ENCODE measurements around the gene BRAP.
"Not testable (repeated sequence)": the region's sequence is repeated elsewhere in the genome, so short reads cannot be mapped to it uniquely, and the experiment has no call there.

BRAP gene

GRCh38 chr12:111677186-111677585 is 8.6 kb downstream of the BRAP start:
- no peak overlapping the region for H3K4me3 ChIP-seq (ENCODE audit: low read depth, low read length)

- no peak overlapping the region for H3K4me3 ChIP-seq (ENCODE audit: low read depth, low read length)
Observed at GRCh38 chr12:111673503-111673902, 12.3 kb downstream of the BRAP start.

DNA sequence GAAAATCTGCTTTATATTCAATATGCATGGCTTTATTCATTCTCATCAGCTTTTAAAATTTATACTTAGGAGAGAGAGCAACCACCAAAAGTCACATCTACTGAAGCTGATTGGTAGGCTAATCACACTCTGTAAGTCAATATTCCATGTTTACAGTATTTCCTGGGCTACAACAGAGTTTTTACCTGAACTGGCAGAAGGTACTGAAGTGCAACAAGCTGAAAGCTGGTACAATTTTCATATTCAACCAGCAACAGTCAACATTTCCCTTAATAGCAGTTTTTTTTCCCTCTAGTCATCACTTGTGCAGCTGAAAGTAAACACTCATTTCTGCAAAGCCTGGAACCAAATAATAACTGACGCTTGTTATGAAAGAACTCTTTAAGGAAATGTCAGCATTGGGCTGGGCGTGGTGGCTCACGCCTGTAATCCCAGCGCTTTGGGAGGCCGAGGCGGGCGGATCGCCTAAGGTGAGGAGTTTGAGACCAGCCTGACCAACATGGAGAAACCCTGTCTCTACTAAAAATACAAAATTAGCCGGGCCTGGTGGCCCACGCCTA is 12.9 kb downstream of the BRAP start:
- no peak overlapping the region for H3K4me3 ChIP-seq (ENCODE audit: low read depth, low read length)

DNA sequence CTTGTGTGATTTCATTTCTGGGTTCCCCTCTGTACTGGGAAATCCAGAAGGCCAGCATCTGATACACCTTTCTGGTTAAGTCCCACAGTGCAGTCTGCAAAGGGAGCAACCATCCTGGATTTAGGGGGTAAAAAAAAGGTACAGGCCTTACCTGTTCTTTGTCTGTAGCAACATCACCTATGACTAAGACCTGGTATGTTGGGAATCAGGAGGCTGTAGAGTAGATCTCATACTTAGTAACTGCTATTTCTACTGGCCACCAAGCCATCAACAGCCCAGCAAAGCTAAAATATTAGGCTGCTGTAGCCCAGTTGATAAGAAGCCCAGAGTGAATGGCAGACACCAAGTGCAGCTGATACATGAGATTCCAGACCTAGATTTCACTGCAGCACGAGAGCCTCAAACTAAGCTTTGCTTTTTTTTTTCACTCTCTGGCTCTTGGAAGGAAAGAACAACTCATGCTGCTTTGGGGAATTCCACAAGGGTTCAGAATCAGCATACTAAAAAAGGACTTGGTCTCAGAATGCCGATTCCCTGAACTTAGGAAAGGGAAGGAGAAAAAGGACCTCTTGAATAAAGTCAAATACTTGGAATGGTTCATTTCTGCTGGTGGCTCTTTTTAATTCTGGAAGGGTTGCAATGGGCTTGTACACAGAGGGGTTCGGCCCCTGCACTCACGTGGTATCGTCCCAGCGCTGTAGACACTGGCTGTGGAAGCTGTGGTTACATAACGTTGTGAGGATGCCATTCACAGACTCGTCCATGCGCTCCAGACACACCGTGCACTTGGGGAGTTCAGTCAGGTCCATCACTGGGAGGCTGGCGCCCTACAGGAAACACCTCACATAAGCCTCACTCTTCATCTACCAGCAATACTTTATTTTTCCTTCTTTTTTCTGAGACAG is 20.5 kb downstream of the BRAP start:
- H3K4me3 ChIP-seq (ENCODE audit: low read depth, low read length): no peak overlapping the region

GRCh38 chr12:111664499-111664898 is 21.3 kb downstream of the BRAP start:
- H3K4me3 ChIP-seq (ENCODE audit: low read depth, low read length): no peak overlapping the region

- H3K4me3 ChIP-seq (ENCODE audit: low read depth, low read length): no peak overlapping the region
Observed at GRCh38 chr12:111656016-111656415, 29.7 kb downstream of the BRAP start.

- no peak overlapping the region for H3K4me3 ChIP-seq (ENCODE audit: low read depth, low read length)
Observed at GRCh38 chr12:111655356-111655755, 30.4 kb downstream of the BRAP start.

- H3K4me3 ChIP-seq (ENCODE audit: low read depth, low read length): no peak overlapping the region
Observed at GRCh38 chr12:111653596-111653995, 32.2 kb downstream of the BRAP start.

DNA sequence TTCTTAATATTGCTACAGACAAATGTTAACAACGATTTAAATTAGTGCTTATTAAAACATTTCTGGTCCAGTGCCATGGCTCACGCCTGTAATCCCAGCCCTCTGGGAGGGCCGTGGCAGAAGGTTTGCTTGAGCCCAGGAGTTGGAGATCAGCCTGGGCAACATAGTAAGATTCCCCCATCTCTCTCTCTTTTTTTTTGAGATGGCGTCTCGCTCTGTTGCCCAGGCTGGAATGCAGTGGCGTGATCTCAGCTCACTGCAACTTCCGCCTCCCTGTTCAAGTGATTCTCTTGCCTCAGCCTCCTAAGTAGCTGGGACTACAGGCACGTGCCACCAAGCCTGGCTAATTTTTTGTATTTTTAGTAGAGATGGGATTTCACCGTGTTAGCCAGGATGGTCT is 33.2 kb downstream of the BRAP start:
- H3K4me3 ChIP-seq (ENCODE audit: low read depth, low read length): not testable (repeated sequence)

DNA sequence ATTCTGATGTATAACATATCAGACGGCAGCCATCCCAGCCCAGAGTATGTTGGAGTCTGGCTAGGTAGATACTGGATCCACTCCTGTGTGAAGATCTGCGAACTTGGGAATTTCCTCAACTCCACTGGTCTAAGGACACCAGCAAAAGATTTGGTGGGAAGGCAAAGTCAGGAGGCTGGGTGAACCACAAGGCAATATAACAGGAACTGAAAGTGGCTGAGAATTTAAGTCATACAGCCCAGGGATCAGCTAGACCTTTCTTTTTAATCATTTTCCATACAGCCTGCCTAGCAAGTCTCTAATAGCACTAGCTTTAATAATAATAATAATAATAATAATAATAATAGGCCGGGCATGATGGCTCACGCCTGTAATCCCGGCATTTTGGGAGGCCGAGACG is 34.8 kb downstream of the BRAP start:
- no peak overlapping the region for H3K4me3 ChIP-seq (ENCODE audit: low read depth, low read length)

DNA sequence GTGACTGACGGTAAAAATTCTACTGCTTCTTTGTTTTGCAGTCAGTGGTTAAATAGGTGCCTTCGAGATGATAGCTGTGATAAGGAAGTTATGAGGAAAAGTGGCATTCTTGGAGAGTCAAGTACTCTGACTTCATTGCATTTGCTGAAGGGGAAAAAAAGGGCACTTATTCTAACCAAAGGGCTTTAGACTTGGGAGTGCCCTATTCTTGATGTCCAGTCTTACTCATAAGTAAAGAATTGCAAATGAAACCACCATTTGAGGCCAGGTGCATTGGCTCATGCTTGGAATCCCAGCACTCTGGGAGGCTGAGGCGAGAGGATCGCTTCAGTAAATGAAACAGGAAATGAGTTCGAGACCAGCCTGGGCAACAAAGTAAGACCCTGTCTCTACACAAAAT is 40.3 kb downstream of the BRAP start:
- no peak overlapping the region for H3K4me3 ChIP-seq (ENCODE audit: low read depth, low read length)

DNA sequence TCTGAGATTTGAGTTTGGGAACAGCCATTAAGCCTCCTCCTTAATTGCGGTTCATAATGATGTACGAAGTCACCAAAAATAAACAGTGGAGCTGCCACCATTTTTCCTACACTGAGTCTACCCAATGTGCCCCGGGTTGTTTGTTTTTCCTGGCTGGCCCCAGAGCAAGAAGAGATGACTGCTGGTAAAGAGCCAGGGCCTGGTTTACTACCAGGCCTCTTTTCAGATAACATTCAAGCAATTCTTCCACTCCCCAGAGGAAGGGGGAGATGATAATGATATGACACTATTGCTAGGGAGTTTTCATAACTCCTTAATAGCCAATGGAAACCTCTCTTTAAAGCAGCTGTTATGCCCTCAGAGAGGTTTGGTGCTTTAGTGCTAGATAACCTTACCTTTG is 42.3 kb downstream of the BRAP start:
- no peak overlapping the region for H3K4me3 ChIP-seq (ENCODE audit: low read depth, low read length)

- no peak overlapping the region for H3K4me3 ChIP-seq (ENCODE audit: low read depth, low read length)
Observed at GRCh38 chr12:111642681-111643426, 42.9 kb downstream of the BRAP start.

DNA sequence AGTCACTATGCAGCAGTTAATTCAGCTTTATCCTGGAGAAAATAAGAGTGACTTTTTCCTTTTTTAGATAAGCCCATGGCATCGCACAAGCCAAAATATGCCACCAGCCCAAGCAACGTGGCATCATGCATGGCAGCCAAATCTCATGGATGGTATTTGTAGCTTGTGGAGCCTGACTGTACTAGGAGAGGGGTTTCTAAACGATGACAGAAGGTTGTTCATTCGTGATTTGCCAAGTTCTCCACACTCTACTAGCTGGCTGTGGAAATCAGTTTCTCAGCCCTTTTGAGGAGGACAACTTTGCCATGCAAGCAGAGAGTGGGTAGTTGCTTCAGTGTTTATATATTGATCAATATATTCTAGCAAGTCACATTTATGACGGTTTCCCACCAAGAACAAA is 45.2 kb downstream of the BRAP start:
- no peak overlapping the region for H3K4me3 ChIP-seq (ENCODE audit: low read depth, low read length)

GRCh38 chr12:111638556-111638955 is 47.2 kb downstream of the BRAP start:
- H3K4me3 ChIP-seq (ENCODE audit: low read depth, low read length): no peak overlapping the region

- H3K4me3 ChIP-seq (ENCODE audit: low read depth, low read length): no peak overlapping the region
Observed at GRCh38 chr12:111636209-111636945, 49.4 kb downstream of the BRAP start.

GRCh38 chr12:111635524-111635923 is 50.2 kb downstream of the BRAP start:
- no peak overlapping the region for H3K4me3 ChIP-seq (ENCODE audit: low read depth, low read length)

DNA sequence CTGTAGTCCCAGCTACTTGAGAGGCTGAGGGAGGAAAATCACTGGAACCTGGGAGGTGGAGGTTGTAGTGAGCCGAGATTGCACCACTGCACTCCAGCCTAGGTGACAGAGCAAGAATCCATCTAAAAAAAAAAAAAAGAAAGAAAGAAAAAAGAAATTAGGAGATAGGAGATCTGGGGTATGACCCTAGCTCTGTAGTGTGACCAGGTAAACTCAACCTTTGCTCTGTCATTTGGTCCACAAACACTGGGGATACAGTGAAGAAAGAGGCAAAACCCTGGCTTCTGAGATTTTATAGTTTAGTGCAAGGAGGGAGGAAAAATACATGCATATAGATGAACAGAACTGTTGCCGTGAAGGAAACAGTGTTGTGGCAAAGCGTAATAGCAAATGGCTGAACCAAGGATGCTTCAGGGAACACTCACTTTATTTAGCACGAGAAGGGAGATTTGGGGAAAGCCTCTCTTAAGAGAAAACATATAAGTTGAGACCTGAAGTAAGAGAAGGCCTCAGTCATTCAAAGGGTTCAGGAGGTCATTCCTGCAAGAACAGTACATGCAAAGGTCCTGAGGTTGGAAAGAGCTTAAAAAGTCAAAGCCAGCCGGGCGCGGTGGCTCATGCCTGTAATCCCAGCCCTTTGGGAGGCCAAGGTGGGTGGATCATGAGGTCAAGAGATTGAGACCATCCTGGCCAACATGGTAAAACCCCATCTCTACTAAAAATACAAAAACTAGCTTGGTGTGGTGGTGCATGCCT is 57.1 kb downstream of the BRAP start:
- H3K4me3 ChIP-seq (ENCODE audit: low read depth, low read length): no peak overlapping the region

- no peak overlapping the region for H3K4me3 ChIP-seq (ENCODE audit: low read depth, low read length)
Observed at GRCh38 chr12:111626230-111626629, 59.5 kb downstream of the BRAP start.

- H3K4me3 ChIP-seq (ENCODE audit: low read depth, low read length): no peak overlapping the region
Observed at GRCh38 chr12:111624540-111624939, 61.2 kb downstream of the BRAP start.

Measured in iPS-11a (cell line).